ENCODE data around the gene NECTIN4.

DNA sequence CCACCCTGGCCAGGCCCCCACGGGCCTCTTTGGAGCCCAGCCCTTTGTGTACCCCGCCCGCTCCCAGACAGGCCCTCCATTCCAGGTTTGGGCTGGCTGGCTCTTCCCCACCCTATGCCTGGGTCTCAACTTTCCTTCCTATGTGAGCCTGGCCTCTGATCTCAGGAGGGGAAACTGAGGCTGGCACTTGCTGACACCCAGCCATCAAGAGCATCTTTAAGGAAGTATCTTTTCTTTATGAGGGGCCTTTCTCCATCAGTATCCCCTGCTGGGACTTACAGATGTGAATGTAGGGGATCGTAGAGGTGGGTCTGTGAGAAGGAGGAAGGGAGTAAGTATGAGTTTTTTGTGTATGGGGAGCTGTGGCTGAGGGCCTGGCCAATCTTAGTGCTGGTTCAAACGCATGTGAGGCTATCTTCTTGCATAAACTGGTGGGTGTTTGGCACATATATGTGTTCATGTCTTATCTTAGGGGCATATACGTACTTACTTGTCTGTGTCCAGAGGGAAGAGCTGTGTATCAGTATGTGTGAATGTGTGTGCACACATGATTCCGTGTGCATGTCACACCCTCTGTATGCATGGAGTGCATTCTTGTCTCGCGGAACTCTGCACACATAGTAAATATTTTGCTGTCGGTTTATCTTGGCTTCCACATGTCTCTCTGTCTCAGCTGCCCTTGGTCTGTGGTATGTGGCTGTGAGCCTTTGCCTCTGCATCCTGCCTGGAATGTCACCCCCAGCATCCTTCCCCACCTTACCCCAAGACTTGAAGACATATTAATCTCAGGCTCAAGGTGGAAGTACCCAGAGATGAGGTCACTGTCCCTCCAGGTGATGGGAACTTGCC lies 5.4 kb downstream of the NECTIN4 start:
- no peak for TF ChIP-seq CTCF (conservative IDR thresholded peaks at IDR 0.05; ENCODE audit: low read depth in 2 of 2)
- TF ChIP-seq, protein P1, sequence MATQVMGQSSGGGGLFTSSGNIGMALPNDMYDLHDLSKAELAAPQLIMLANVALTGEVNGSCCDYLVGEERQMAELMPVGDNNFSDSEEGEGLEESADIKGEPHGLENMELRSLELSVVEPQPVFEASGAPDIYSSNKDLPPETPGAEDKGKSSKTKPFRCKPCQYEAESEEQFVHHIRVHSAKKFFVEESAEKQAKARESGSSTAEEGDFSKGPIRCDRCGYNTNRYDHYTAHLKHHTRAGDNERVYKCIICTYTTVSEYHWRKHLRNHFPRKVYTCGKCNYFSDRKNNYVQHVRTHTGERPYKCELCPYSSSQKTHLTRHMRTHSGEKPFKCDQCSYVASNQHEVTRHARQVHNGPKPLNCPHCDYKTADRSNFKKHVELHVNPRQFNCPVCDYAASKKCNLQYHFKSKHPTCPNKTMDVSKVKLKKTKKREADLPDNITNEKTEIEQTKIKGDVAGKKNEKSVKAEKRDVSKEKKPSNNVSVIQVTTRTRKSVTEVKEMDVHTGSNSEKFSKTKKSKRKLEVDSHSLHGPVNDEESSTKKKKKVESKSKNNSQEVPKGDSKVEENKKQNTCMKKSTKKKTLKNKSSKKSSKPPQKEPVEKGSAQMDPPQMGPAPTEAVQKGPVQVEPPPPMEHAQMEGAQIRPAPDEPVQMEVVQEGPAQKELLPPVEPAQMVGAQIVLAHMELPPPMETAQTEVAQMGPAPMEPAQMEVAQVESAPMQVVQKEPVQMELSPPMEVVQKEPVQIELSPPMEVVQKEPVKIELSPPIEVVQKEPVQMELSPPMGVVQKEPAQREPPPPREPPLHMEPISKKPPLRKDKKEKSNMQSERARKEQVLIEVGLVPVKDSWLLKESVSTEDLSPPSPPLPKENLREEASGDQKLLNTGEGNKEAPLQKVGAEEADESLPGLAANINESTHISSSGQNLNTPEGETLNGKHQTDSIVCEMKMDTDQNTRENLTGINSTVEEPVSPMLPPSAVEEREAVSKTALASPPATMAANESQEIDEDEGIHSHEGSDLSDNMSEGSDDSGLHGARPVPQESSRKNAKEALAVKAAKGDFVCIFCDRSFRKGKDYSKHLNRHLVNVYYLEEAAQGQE (IDR thresholded peaks at IDR 0.05; ENCODE audit: unreplicated experiment): no peak
- TF ChIP-seq, protein P2, sequence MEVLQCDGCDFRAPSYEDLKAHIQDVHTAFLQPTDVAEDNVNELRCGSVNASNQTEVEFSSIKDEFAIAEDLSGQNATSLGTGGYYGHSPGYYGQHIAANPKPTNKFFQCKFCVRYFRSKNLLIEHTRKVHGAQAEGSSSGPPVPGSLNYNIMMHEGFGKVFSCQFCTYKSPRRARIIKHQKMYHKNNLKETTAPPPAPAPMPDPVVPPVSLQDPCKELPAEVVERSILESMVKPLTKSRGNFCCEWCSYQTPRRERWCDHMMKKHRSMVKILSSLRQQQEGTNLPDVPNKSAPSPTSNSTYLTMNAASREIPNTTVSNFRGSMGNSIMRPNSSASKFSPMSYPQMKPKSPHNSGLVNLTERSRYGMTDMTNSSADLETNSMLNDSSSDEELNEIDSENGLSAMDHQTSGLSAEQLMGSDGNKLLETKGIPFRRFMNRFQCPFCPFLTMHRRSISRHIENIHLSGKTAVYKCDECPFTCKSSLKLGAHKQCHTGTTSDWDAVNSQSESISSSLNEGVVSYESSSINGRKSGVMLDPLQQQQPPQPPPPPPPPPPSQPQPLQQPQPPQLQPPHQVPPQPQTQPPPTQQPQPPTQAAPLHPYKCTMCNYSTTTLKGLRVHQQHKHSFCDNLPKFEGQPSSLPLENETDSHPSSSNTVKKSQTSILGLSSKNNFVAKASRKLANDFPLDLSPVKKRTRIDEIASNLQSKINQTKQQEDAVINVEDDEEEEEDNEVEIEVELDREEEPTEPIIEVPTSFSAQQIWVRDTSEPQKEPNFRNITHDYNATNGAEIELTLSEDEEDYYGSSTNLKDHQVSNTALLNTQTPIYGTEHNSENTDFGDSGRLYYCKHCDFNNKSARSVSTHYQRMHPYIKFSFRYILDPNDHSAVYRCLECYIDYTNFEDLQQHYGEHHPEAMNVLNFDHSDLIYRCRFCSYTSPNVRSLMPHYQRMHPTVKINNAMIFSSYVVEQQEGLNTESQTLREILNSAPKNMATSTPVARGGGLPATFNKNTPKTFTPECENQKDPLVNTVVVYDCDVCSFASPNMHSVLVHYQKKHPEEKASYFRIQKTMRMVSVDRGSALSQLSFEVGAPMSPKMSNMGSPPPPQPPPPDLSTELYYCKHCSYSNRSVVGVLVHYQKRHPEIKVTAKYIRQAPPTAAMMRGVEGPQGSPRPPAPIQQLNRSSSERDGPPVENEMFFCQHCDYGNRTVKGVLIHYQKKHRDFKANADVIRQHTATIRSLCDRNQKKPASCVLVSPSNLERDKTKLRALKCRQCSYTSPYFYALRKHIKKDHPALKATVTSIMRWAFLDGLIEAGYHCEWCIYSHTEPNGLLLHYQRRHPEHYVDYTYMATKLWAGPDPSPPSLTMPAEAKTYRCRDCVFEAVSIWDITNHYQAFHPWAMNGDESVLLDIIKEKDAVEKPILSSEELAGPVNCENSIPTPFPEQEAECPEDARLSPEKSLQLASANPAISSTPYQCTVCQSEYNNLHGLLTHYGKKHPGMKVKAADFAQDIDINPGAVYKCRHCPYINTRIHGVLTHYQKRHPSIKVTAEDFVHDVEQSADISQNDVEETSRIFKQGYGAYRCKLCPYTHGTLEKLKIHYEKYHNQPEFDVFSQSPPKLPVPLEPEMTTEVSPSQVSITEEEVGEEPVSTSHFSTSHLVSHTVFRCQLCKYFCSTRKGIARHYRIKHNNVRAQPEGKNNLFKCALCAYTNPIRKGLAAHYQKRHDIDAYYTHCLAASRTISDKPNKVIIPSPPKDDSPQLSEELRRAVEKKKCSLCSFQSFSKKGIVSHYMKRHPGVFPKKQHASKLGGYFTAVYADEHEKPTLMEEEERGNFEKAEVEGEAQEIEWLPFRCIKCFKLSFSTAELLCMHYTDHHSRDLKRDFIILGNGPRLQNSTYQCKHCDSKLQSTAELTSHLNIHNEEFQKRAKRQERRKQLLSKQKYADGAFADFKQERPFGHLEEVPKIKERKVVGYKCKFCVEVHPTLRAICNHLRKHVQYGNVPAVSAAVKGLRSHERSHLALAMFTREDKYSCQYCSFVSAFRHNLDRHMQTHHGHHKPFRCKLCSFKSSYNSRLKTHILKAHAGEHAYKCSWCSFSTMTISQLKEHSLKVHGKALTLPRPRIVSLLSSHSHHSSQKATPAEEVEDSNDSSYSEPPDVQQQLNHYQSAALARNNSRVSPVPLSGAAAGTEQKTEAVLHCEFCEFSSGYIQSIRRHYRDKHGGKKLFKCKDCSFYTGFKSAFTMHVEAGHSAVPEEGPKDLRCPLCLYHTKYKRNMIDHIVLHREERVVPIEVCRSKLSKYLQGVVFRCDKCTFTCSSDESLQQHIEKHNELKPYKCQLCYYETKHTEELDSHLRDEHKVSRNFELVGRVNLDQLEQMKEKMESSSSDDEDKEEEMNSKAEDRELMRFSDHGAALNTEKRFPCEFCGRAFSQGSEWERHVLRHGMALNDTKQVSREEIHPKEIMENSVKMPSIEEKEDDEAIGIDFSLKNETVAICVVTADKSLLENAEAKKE (CRISPR knock-in tag; IDR thresholded peaks at IDR 0.05): no peak
- no peak for TF ChIP-seq POLR2AphosphoS5 (IDR thresholded peaks at IDR 0.05; ENCODE audit: low read depth)
- no peak for TF ChIP-seq JUNB (IDR thresholded peaks at IDR 0.05; ENCODE audit: unreplicated experiment)
- TF ChIP-seq CREB1 (CRISPR knock-in tag; IDR thresholded peaks at IDR 0.05; ENCODE audit: low read depth): no peak

Measured in GM23338 (cell line).